Hematopoietic multipotent progenitor cell (in vitro differentiated cells): ENCODE results near the gene PCDH9. TPM values are rescaled to one million over a fixed set of nuclear protein-coding genes. Genes with fewer than 3 reads are reported as not detected.
"Not testable (repeated sequence)": the region's sequence is repeated elsewhere in the genome, so short reads cannot be mapped to it uniquely, and the experiment has no call there.

Experiments
- DNase-seq, 3 donors: peaks; one replicate each; pipeline ENCODE4 v3.0.0-alpha.2; 2011 to 2015; ENCODE audit warnings: low read depth in 2 of 3, low spot score in 2 of 3
- total RNA-seq: library from RNA; depleted of rRNA; stranded (reverse); fragments of >200 nt; gene quantifications from one replicate; pipeline ENCODE4 v1.2.3, GENCODE V29; 2012

Gene PCDH9
- total RNA-seq, 1 donor = 14.8 TPM

GRCh38 chr13:66635526-66635925 lies 594.6 kb downstream of the PCDH9 start:
- no peak for DNase-seq

- no peak for DNase-seq
Observed at GRCh38 chr13:66634384-66634783, 595.8 kb downstream of the PCDH9 start.

GRCh38 chr13:66627512-66627911 lies 602.6 kb downstream of the PCDH9 start:
- no peak for DNase-seq

- no peak for DNase-seq
Observed at GRCh38 chr13:66624302-66624701, 605.8 kb downstream of the PCDH9 start.

- no peak for DNase-seq
Observed at GRCh38 chr13:66623129-66623820, 606.9 kb downstream of the PCDH9 start.

GRCh38 chr13:66621906-66622447 lies 608.2 kb downstream of the PCDH9 start:
- DNase-seq = not testable (repeated sequence)

- DNase-seq = peak in 1 of 3 donors; percentile 1
Observed at GRCh38 chr13:66618702-66619101, 611.4 kb downstream of the PCDH9 start.

GRCh38 chr13:66617786-66618185 lies 612.4 kb downstream of the PCDH9 start:
- no peak for DNase-seq

GRCh38 chr13:66612983-66613382 lies 617.2 kb downstream of the PCDH9 start:
- DNase-seq = no peak

- DNase-seq = no peak
Observed at GRCh38 chr13:66586489-66586888, 643.6 kb downstream of the PCDH9 start.

- no peak for DNase-seq
Observed at GRCh38 chr13:66585669-66586203, 644.4 kb downstream of the PCDH9 start.

- DNase-seq = no peak
Observed at GRCh38 chr13:66581675-66582074, 648.5 kb downstream of the PCDH9 start.

GRCh38 chr13:66578305-66578704 lies 651.8 kb downstream of the PCDH9 start:
- no peak for DNase-seq

GRCh38 chr13:66577358-66577757 lies 652.8 kb downstream of the PCDH9 start:
- no peak for DNase-seq

GRCh38 chr13:66576381-66576780 lies 653.8 kb downstream of the PCDH9 start:
- no peak for DNase-seq

GRCh38 chr13:66574606-66575005 lies 655.5 kb downstream of the PCDH9 start:
- no peak for DNase-seq

- DNase-seq = no peak
Observed at GRCh38 chr13:66567899-66568612, 662.1 kb downstream of the PCDH9 start.

GRCh38 chr13:66565279-66565678 lies 664.9 kb downstream of the PCDH9 start:
- no peak for DNase-seq

GRCh38 chr13:66563076-66563475 lies 667.1 kb downstream of the PCDH9 start:
- DNase-seq = no peak

GRCh38 chr13:66562054-66562453 lies 668.1 kb downstream of the PCDH9 start:
- DNase-seq = no peak

GRCh38 chr13:66560991-66561390 lies 669.1 kb downstream of the PCDH9 start:
- no peak for DNase-seq

- DNase-seq = no peak
Observed at GRCh38 chr13:66560189-66560588, 669.9 kb downstream of the PCDH9 start.
